ENCODE results near the gene PTPN21.
A peak's percentile ranks its signal among the peaks of the same experiment; 100 is the strongest.

The PTPN21 gene

DNA sequence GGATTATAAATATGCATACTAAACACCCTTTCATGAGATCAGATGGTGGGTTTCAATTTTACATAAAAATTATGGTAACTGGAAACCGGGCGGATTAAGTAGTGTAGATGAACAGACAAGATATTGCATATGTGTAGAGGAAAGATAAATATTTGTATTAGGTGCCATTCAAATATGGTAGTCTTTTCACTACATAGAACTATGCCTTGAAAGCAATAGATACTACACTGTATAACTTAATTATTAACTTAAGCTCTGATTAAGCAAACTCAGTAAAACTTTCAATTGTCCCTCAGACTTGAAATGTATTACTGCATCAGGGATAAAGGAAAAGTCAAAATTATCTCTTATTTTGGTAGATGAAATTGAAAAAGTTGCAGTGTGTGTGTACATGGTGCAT, 1.9 kb downstream of the PTPN21 start:
- Histone ChIP-seq H3K4me1 (ENCODE audit: control insufficient read depth, insufficient read depth, low read length) (peaks cover 16% of the 10 kb centered on the region), H3K27me3 (ENCODE audit: control insufficient read depth in 1 of 2, insufficient read depth in 2 of 2, low read length in 2 of 2) (no peaks in the 10 kb centered on the region), H3K9me3 (ENCODE audit: control insufficient read depth in 2 of 2, low read length in 2 of 2) (no peaks in the 10 kb centered on the region), H3K9ac (ENCODE audit: low read length in 2 of 2) (no peak overlapping the region), H3K36me3 (ENCODE audit: control insufficient read depth in 2 of 2, insufficient read depth in 2 of 2, low read length in 2 of 2) (peaks cover 11 to 13% of the 10 kb centered on the region in 2 donors), H3K27ac (ENCODE audit: low read length) (no peak overlapping the region), H3K4me3 (ENCODE audit: low read length in 2 of 2) (no peak overlapping the region)

DNA sequence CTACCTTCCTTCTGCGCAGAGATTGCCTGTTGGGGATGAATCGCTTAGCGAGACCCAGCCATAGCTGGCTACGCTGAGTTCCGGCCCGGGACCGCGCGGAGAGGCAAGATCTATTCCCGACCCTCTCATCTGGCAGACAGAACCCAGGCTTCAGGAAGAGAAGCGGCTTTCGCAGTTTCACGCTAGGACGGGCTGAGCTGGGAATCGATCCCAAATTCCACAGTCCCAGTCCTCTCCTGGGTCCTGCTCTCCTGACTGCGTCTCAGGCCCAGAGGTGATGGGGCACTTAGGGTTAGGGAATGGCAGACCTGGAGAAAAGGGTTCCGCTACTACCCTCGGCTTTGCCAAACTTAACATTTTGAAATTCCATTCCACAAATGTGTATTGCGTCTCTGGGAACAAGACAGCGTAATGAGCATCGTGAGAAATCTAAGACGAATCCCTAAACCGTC, 2.8 kb downstream of the PTPN21 start:
- Histone ChIP-seq H3K9me3 (ENCODE audit: control insufficient read depth in 2 of 2, low read length in 2 of 2) (no peaks in the 10 kb centered on the region), H3K27ac (ENCODE audit: low read length) (peak overlapping the region; percentile 79), H3K27me3 (ENCODE audit: control insufficient read depth in 1 of 2, insufficient read depth in 2 of 2, low read length in 2 of 2) (no peaks in the 10 kb centered on the region), H3K9ac (ENCODE audit: low read length in 2 of 2) (peak overlapping the region; percentile 81 to 84), H3K36me3 (ENCODE audit: control insufficient read depth in 2 of 2, insufficient read depth in 2 of 2, low read length in 2 of 2) (peaks cover 13 to 18% of the 10 kb centered on the region in 2 donors), H3K4me3 (ENCODE audit: low read length in 2 of 2) (peak overlapping the region; percentile 88 to 92), H3K4me1 (ENCODE audit: control insufficient read depth, insufficient read depth, low read length) (peaks cover 16% of the 10 kb centered on the region)

- H3K9me3 ChIP-seq (ENCODE audit: control insufficient read depth in 2 of 2, low read length in 2 of 2) = no peaks in the 10 kb centered on the region
- peaks cover 13 to 20% of the 10 kb centered on the region in 2 donors for H3K36me3 ChIP-seq (ENCODE audit: control insufficient read depth in 2 of 2, insufficient read depth in 2 of 2, low read length in 2 of 2)
- H3K27me3 ChIP-seq (ENCODE audit: control insufficient read depth in 1 of 2, insufficient read depth in 2 of 2, low read length in 2 of 2) = no peaks in the 10 kb centered on the region
- peak overlapping the region; percentile 81 to 84 for H3K9ac ChIP-seq (ENCODE audit: low read length in 2 of 2)
- H3K4me3 ChIP-seq (ENCODE audit: low read length in 2 of 2) = peak overlapping the region; percentile 88 to 92
- H3K27ac ChIP-seq (ENCODE audit: low read length) = peak overlapping the region; percentile 79
- peaks cover 16% of the 10 kb centered on the region for H3K4me1 ChIP-seq (ENCODE audit: control insufficient read depth, insufficient read depth, low read length)
These were observed 3.5 kb downstream of the PTPN21 start for GRCh38 chr14:88551094-88551870.

- Histone ChIP-seq H3K4me1 (ENCODE audit: control insufficient read depth, insufficient read depth, low read length) (peaks cover 16% of the 10 kb centered on the region), H3K9me3 (ENCODE audit: control insufficient read depth in 2 of 2, low read length in 2 of 2) (no peaks in the 10 kb centered on the region), H3K36me3 (ENCODE audit: control insufficient read depth in 2 of 2, insufficient read depth in 2 of 2, low read length in 2 of 2) (peaks cover 13 to 20% of the 10 kb centered on the region in 2 donors), H3K4me3 (ENCODE audit: low read length in 2 of 2) (peak overlapping the region in 1 of 2 donors; percentile 88), H3K9ac (ENCODE audit: low read length in 2 of 2) (no peak overlapping the region), H3K27ac (ENCODE audit: low read length) (no peak overlapping the region), H3K27me3 (ENCODE audit: control insufficient read depth in 1 of 2, insufficient read depth in 2 of 2, low read length in 2 of 2) (no peaks in the 10 kb centered on the region)
These were observed 4.7 kb downstream of the PTPN21 start for GRCh38 chr14:88550078-88550477.

DNA sequence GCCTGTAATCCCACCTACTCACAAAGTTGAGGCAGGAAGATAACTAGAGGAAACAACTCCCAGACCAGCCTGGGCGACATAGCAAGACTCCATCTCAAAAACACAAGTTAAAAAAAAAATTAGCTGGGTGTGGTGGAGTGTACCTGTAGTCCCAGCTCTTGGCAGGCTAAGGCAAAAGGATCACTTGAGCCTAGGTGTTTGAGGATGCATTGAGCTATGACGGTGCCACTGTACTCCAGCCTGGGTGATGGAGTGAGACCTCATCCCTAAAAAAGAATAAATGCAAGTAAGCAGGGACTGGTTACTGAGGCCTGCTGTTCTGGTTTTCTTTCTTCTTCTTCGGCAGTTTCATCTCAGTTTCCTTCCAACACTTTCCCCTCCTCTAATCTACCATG, 7.4 kb downstream of the PTPN21 start:
- H3K9me3 ChIP-seq (ENCODE audit: control insufficient read depth in 2 of 2, low read length in 2 of 2) = no peaks in the 10 kb centered on the region
- peaks cover 16% of the 10 kb centered on the region for H3K4me1 ChIP-seq (ENCODE audit: control insufficient read depth, insufficient read depth, low read length)
- H3K27ac ChIP-seq (ENCODE audit: low read length) = no peak overlapping the region
- no peak overlapping the region for H3K4me3 ChIP-seq (ENCODE audit: low read length in 2 of 2)
- H3K36me3 ChIP-seq (ENCODE audit: control insufficient read depth in 2 of 2, insufficient read depth in 2 of 2, low read length in 2 of 2) = peaks cover 13 to 20% of the 10 kb centered on the region in 2 donors
- H3K27me3 ChIP-seq (ENCODE audit: control insufficient read depth in 1 of 2, insufficient read depth in 2 of 2, low read length in 2 of 2) = no peaks in the 10 kb centered on the region
- H3K9ac ChIP-seq (ENCODE audit: low read length in 2 of 2) = no peak overlapping the region

DNA sequence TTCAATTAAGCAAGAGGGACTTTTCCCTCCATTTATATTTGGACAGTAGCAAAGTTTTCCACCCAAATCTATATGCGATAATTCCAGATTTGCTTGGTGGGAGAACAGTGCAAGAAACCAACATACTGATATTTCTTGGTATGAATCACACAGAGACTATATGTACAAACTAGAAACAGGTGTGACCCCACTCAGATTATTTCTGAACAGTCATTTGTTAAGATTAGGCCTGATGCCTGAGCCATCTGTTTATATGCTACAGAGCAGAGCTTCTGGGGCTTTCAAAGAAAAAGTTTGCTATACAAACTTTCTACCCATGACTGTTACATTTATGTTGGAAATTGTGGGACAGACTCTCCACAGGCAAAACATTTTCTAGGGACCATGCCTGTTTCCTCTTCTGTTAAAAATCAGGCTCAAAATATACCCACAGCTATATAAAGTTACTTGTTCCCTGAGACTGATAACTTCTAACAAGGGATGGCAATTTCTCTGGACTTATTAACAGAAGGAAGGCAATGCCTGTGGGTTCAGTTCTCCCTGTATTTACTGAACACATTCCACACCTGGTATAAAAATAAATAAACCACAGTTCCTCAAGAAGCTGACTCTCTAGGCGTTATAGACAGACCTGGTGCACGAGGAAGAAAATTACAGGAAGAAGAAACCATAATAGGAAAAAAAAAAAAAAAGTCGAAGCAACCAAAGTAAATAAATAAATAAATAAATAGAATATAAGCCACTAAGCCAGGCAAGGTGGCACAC, 8.0 kb downstream of the PTPN21 start:
- no peak overlapping the region for H3K27ac ChIP-seq (ENCODE audit: low read length)
- H3K27me3 ChIP-seq (ENCODE audit: control insufficient read depth in 1 of 2, insufficient read depth in 2 of 2, low read length in 2 of 2) = no peaks in the 10 kb centered on the region
- H3K9ac ChIP-seq (ENCODE audit: low read length in 2 of 2) = no peak overlapping the region
- peaks cover 16% of the 10 kb centered on the region for H3K4me1 ChIP-seq (ENCODE audit: control insufficient read depth, insufficient read depth, low read length)
- peaks cover 13 to 20% of the 10 kb centered on the region in 2 donors for H3K36me3 ChIP-seq (ENCODE audit: control insufficient read depth in 2 of 2, insufficient read depth in 2 of 2, low read length in 2 of 2)
- H3K9me3 ChIP-seq (ENCODE audit: control insufficient read depth in 2 of 2, low read length in 2 of 2) = no peaks in the 10 kb centered on the region
- no peak overlapping the region for H3K4me3 ChIP-seq (ENCODE audit: low read length in 2 of 2)

DNA sequence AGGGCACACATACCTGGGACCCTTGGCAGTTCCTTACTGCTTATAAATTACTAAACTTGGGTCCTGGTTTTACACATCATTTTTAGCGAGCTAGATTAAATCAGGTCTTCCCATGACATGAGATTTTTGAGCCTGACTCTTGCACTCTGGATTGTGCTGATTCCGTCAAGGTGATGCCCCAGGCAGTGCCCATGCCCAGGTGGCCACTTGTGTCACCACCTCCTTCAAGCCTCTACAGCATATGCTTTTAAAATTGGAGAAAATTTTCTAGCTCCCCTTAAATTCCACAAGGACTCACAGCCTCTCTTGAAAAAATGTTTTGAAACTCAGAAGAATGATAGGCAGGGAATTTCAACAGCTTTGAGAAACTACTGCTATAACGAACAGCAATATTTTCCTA, 9.6 kb downstream of the PTPN21 start:
- Histone ChIP-seq H3K36me3 (ENCODE audit: control insufficient read depth in 2 of 2, insufficient read depth in 2 of 2, low read length in 2 of 2) (peaks cover 13 to 20% of the 10 kb centered on the region in 2 donors), H3K4me3 (ENCODE audit: low read length in 2 of 2) (no peak overlapping the region), H3K27me3 (ENCODE audit: control insufficient read depth in 1 of 2, insufficient read depth in 2 of 2, low read length in 2 of 2) (no peaks in the 10 kb centered on the region), H3K9me3 (ENCODE audit: control insufficient read depth in 2 of 2, low read length in 2 of 2) (no peaks in the 10 kb centered on the region), H3K4me1 (ENCODE audit: control insufficient read depth, insufficient read depth, low read length) (peaks cover 2% of the 10 kb centered on the region), H3K27ac (ENCODE audit: low read length) (no peak overlapping the region), H3K9ac (ENCODE audit: low read length in 2 of 2) (no peak overlapping the region)

DNA sequence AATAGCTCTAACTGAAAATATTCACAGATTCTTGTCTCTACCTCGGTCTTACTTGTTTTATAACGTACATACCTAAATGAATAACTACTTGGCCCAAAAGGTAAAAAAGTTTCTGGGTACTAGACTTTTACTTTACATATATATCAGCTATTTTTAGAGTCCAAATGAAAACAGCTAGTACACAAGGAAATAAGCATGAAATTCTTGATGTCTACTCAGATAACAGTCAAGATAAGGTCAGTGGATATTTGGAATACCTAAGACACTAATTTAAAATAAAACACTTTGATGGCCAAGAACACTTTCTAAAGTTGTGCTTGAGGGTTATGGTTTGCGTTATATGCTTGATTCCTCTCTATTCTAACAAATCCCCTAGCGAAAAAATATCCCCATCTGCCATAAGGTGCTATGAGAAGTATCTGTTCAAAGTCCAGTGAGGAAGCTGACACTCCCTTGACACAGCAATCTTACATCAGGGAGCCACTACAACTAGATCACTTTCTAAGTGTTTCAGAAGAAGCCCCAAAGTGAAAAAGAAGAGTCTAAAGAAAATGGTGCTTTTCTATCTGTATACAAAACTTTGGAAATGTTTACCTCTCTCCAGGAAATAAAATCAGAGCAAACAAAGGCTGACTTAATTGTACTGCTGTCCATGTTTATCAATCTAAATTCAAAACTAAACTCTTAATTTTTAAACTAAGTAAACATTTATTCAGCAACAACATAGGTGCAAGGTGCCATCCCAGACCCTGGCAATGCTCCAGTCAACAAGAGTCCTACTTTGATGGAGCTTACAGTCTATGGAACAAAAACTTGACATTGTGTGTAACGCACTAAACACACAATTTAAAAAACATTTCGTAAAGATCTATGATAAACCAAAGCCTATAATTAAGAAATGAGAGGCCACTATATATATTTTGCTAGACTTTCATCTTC, 11.7 kb downstream of the PTPN21 start:
- Histone ChIP-seq H3K9ac (ENCODE audit: low read length in 2 of 2) (no peak overlapping the region), H3K27ac (ENCODE audit: low read length) (no peak overlapping the region), H3K4me1 (ENCODE audit: control insufficient read depth, insufficient read depth, low read length) (no peaks in the 10 kb centered on the region), H3K27me3 (ENCODE audit: control insufficient read depth in 1 of 2, insufficient read depth in 2 of 2, low read length in 2 of 2) (no peaks in the 10 kb centered on the region), H3K4me3 (ENCODE audit: low read length in 2 of 2) (no peak overlapping the region), H3K9me3 (ENCODE audit: control insufficient read depth in 2 of 2, low read length in 2 of 2) (no peaks in the 10 kb centered on the region), H3K36me3 (ENCODE audit: control insufficient read depth in 2 of 2, insufficient read depth in 2 of 2, low read length in 2 of 2) (peaks cover 7 to 9% of the 10 kb centered on the region in 2 donors)

- Histone ChIP-seq H3K27ac (ENCODE audit: low read length) (no peak overlapping the region), H3K9me3 (ENCODE audit: control insufficient read depth in 2 of 2, low read length in 2 of 2) (no peaks in the 10 kb centered on the region), H3K4me3 (ENCODE audit: low read length in 2 of 2) (no peak overlapping the region), H3K27me3 (ENCODE audit: control insufficient read depth in 1 of 2, insufficient read depth in 2 of 2, low read length in 2 of 2) (no peaks in the 10 kb centered on the region), H3K4me1 (ENCODE audit: control insufficient read depth, insufficient read depth, low read length) (no peaks in the 10 kb centered on the region), H3K36me3 (ENCODE audit: control insufficient read depth in 2 of 2, insufficient read depth in 2 of 2, low read length in 2 of 2) (peaks cover 0 to 5% of the 10 kb centered on the region in 2 donors), H3K9ac (ENCODE audit: low read length in 2 of 2) (no peak overlapping the region)
These were observed 13.5 kb downstream of the PTPN21 start for GRCh38 chr14:88541324-88541723.

DNA sequence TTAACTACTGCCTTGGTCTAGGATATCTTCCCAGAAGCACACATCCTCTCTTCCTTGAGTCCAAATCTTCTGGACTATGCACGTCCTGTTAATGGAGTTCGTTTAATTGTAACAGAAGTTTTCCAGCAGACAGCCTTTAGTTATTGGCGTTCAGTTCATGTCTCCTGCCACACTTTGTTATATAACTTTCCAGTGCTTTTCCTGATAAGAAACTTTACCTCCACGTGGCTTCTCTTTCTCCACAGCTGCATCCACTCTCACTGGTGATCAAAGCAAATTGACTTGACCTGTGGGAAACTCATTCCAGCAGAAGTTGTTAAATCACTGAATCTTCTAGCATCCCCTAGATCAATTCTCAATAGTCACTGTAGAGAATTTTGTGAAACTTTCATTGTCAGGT, 19.0 kb downstream of the PTPN21 start:
- H3K27ac ChIP-seq (ENCODE audit: low read length) = no peak overlapping the region
- no peaks in the 10 kb centered on the region for H3K27me3 ChIP-seq (ENCODE audit: control insufficient read depth in 1 of 2, insufficient read depth in 2 of 2, low read length in 2 of 2)
- H3K4me3 ChIP-seq (ENCODE audit: low read length in 2 of 2) = no peak overlapping the region
- no peak overlapping the region for H3K9ac ChIP-seq (ENCODE audit: low read length in 2 of 2)
- H3K4me1 ChIP-seq (ENCODE audit: control insufficient read depth, insufficient read depth, low read length) = no peaks in the 10 kb centered on the region
- no peaks in the 10 kb centered on the region for H3K9me3 ChIP-seq (ENCODE audit: control insufficient read depth in 2 of 2, low read length in 2 of 2)
- peaks cover 0 to 15% of the 10 kb centered on the region in 2 donors for H3K36me3 ChIP-seq (ENCODE audit: control insufficient read depth in 2 of 2, insufficient read depth in 2 of 2, low read length in 2 of 2)
